AG04450 (cell line): Measurements from ENCODE around the gene E4F1. TPM values are rescaled to one million over a fixed set of nuclear protein-coding genes. Genes with fewer than 3 reads are reported as not detected.
"Not testable (repeated sequence)": the region's sequence is repeated elsewhere in the genome, so short reads cannot be mapped to it uniquely, and the experiment has no call there.

Experiments
- CTCF ChIA-PET: fragments of 300-600, 350-600 bp; formaldehyde crosslinking; extraction: SDS; loops from one replicate; lab custom pipeline; 2022; ENCODE audit warnings: antibody characterized with exemption, inconsistent platforms; lab: Charles Lee
- POLR2A ChIA-PET: fragments of 350-600 bp; formaldehyde crosslinking; extraction: SDS; loops from one replicate; lab custom pipeline; 2021; ENCODE audit warnings: antibody characterized with exemption, inconsistent platforms; lab: Yijun Ruan, JAX
- DNase-seq: peaks from one replicate; pipeline ENCODE4 v3.0.0-alpha.2; 2011; ENCODE audit warnings: low read depth, low spot score
- H3K27ac ChIP-seq: one replicate; pipeline ENCODE4 v1.5.1; 2012; ENCODE audit warnings: low read depth, low read length, control low read depth
- H3K27me3 ChIP-seq: one replicate; pipeline ENCODE4 v1.6.0; 2012; ENCODE audit warnings: low read length; ENCODE audit not compliant: control insufficient read depth, insufficient read depth
- H3K4me3 ChIP-seq: 2 replicates; pipeline ENCODE4 v1.5.1; 2011; ENCODE audit warnings: mild to moderate bottlenecking, low read depth, low read length, control low read depth
- H3K9me3 ChIP-seq: 2 replicates; pipeline ENCODE4 v1.5.1; 2012; ENCODE audit warnings: low read length; ENCODE audit not compliant: control insufficient read depth, insufficient read depth
- polyA plus RNA-seq: library from polyadenylated mRNA; depleted of rRNA; stranded (reverse); fragments of >200 nt; gene quantifications from 2 replicates; pipeline ENCODE4 v1.2.3, GENCODE V29; 2011
- TF ChIP-seq, protein P1 (sequence below): IDR thresholded peaks from 2 replicates; pipeline ENCODE4 v1.5.1; 2011; ENCODE audit warnings: low read depth, low read length, control low read depth, inconsistent platforms

The E4F1 gene
- polyA plus RNA-seq, 1 experiment: 8.5 TPM

DNA sequence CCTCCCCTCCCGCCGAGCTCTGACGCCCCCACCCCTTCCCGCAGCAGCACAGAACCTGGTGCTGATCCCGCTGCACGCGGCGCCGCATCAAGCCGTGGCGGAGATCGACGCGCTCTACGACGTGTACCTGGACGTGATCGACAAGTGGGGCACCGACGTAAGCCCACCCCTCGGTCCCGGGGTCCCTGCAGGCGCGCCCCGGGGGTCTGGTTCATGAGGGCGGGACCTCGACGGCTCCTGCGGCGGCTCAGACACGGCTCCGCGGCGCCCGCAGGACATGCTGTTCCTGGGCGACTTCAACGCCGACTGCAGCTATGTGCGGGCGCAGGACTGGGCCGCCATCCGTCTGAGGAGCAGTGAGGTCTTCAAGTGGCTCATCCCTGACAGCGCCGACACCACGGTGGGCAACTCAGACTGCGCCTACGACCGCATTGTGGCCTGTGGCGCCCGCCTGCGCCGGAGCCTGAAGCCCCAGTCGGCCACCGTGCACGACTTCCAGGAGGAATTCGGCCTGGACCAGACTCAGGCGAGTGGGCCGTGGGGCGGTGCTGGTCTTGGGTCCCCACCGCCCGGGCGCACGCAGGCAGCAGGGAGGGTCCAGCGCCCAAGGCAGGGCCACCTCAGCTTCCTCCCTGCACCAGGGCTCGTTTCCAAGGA, 14.2 kb downstream of the E4F1 start:
- peaks cover 13% of the 10 kb centered on the region for H3K27me3 ChIP-seq
- CTCF ChIA-PET: interaction anchor here (1.0 kb wide), 1 partner anchor 13 kb away, joined by 4 read pairs; the partner anchor contains the start of gene ECI1
- no peak overlapping the region for H3K4me3 ChIP-seq
- no peak for DNase-seq
- POLR2A ChIA-PET: interaction anchor here (1.1 kb wide), 1 partner anchor 82 kb away, joined by 3 read pairs; the partner anchor contains the start of gene TRAF7
- TF ChIP-seq, protein P1, sequence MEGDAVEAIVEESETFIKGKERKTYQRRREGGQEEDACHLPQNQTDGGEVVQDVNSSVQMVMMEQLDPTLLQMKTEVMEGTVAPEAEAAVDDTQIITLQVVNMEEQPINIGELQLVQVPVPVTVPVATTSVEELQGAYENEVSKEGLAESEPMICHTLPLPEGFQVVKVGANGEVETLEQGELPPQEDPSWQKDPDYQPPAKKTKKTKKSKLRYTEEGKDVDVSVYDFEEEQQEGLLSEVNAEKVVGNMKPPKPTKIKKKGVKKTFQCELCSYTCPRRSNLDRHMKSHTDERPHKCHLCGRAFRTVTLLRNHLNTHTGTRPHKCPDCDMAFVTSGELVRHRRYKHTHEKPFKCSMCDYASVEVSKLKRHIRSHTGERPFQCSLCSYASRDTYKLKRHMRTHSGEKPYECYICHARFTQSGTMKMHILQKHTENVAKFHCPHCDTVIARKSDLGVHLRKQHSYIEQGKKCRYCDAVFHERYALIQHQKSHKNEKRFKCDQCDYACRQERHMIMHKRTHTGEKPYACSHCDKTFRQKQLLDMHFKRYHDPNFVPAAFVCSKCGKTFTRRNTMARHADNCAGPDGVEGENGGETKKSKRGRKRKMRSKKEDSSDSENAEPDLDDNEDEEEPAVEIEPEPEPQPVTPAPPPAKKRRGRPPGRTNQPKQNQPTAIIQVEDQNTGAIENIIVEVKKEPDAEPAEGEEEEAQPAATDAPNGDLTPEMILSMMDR: no peak
- no peaks in the 10 kb centered on the region; the same call in 1 of the 2 replicates for H3K9me3 ChIP-seq
- no peak overlapping the region for H3K27ac ChIP-seq

DNA sequence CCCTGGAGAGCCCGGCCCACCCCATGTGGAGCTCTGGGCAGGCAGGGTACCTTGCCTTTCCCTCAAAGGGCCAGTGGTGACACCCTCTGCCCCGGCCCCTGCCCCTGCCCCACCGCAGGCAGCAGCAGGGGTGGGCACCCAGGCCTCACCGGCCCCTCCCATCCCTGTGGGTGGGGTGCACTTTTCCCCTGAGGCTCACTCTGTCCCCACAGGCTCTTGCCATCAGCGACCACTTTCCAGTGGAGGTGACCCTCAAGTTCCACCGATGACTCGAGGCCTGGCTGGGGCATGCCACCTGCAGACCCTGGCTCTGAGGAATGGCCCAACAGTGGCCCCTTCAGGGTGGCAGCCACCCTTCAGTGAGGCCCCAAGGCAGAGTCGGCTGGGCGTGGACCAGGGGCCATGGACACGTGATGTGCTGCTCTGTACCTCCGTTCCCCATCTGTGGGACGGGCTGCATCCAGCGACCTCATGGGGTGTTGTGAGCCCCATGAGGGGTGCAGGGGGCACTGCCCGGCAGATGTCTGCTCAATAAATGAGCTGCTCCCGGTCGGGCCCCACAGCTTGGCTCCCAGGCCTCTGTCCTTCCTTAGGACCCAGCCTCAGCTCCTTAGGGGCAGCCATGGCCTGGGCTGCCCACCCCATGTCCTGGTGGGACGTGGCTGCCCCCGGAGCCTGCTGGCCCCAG, 14.9 kb downstream of the E4F1 start:
- no peak overlapping the region for H3K4me3 ChIP-seq
- H3K9me3 ChIP-seq: no peaks in the 10 kb centered on the region; the same call in 1 of the 2 replicates
- peaks cover 13% of the 10 kb centered on the region for H3K27me3 ChIP-seq
- H3K27ac ChIP-seq: no peak overlapping the region
- DNase-seq: no peak
- TF ChIP-seq, protein P1: no peak
- POLR2A ChIA-PET: no interaction called here
- CTCF ChIA-PET: interaction anchor here (0.8 kb wide), 1 partner anchor 263 kb away, joined by 3 read pairs; no protein-coding TSS in a partner anchor

DNA sequence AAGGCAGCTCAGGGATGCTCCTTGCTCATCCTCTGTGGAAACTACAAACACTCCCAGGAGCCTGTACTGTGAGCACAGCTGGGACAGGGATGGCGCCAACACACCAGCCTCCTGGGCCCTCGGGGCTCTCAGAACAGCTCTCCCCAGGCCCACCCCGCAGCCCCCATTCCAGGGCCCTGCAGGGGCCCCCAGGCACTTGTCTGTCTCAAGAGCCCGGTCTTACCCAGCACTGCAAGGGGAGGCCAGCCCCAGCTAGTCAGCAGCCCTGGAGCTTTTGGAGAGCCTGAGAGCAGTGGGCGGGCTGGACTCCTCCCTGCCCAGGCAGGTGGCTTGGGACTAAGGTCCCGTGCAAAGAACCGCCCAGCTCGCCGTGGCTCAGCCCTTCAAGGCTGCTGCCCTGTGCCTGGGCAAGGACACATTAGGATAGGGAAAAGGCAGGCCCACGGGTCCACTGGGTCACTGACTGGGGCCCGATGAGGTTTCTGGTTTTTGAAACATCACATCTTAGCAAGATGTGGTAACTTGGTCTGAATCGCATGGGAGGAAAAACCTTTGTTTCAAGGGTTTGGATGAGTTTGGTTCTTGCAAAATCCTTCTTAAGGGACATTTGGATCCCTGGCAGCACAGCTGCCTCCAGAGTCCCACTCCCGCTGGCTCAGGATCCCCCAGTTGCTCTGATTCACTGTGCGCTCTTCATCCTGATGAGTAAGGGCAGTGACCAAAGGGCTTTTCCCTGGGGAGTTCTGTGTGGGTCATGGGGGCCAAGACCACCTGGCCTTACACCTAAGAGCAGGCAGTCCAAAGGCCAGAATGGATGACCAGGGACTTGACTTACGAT, 15.7 kb downstream of the E4F1 start:
- no peaks in the 10 kb centered on the region; the same call in 1 of the 2 replicates for H3K9me3 ChIP-seq
- H3K27me3 ChIP-seq: peaks cover 13% of the 10 kb centered on the region
- CTCF ChIA-PET: interaction anchor here (0.8 kb wide), 1 partner anchor 262 kb away, joined by 3 read pairs; no protein-coding TSS in a partner anchor
- TF ChIP-seq, protein P1: no peak
- POLR2A ChIA-PET: no interaction called here
- no peak overlapping the region for H3K27ac ChIP-seq
- H3K4me3 ChIP-seq: no peak overlapping the region
- no peak for DNase-seq

DNA sequence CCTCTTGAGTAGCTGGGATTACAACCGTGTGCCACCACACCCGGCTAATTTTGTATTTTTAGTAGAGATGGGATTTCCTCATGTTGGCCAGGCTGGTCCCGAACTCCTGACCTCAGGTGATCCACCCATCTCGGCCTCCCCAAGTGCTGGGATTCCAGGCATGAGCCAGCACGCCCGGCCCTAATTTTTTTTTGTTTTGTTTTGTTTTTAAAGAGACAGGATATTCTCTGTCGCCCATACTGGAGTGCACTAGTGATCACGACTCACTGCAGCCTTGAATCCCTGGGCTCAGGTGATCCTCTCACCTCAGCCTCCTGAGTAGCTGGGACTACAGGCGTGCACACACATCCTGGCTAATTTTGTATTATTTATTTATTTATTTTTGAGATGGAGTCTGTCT, 16.9 kb downstream of the E4F1 start:
- H3K4me3 ChIP-seq, DNase-seq, POLR2A ChIA-PET, CTCF ChIA-PET, H3K27ac ChIP-seq, H3K9me3 ChIP-seq: not testable (repeated sequence)
- H3K27me3 ChIP-seq: peaks cover 13% of the 10 kb centered on the region

DNA sequence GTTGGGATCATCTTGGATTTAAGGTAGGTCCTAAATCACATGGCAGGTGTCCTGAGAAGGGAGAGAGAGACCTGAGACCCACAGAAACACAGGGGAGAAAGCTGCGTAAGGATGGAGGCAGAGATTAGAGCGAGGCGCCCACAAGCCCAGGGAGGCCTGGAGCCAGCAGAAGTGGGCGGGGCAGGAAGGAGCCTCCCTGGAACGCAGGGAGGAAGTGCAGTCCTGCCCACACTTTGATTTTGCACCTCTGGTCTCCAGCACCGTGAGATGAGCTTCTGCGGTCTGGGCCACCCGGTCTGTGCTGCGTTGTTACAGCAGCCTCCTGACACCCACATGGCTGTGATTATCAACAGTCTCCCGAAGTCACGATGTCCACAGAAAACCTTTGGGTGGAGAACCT, 19.2 kb downstream of the E4F1 start:
- CTCF ChIA-PET: no interaction called here
- Histone ChIP-seq H3K27ac (no peak overlapping the region), H3K9me3 (no peaks in the 10 kb centered on the region; the same call in 1 of the 2 replicates), H3K4me3 (no peak overlapping the region), H3K27me3 (peaks cover 4% of the 10 kb centered on the region)
- POLR2A ChIA-PET: no interaction called here
- DNase-seq: no peak
- TF ChIP-seq, protein P1: no peak
